GM12878 (cell line): ENCODE results near the gene TEX51. TPM values are rescaled to one million over a fixed set of nuclear protein-coding genes. Genes with fewer than 3 reads are reported as not detected.

Source experiments
- ATAC-seq: fragments of 200-7000 bp; cut with Tn5 transposase; 3 replicates; pipeline ENCODE4 v1.9.1; 2020; ENCODE audit warnings: mild to moderate bottlenecking, moderate library complexity
- BruUV-seq: library from RNA; stranded (reverse); fragments of 400-500 nt; replicated peaks from 2 replicates; lab custom pipeline; 2021; lab: Mats Ljungman, UMichigan
- CTCF ChIA-PET: fragments of 300-600 bp; sonication (Branson Sonifier 250); formaldehyde crosslinking; extraction: SDS; loops from one replicate; lab custom pipeline; 2021; ENCODE audit warnings: inconsistent platforms; lab: Yijun Ruan, JAX
- POLR2A ChIA-PET: fragments of 350-600 bp; formaldehyde crosslinking; extraction: SDS; loops from one replicate; lab custom pipeline; 2021; ENCODE audit warnings: inconsistent platforms; lab: Charles Lee
- RAD21 ChIA-PET: fragments of 300-600 bp; sonication (Branson Sonifier 250); formaldehyde crosslinking; loops from one replicate; lab custom pipeline; 2023; ENCODE audit warnings: antibody characterized with exemption; ENCODE audit not compliant: unreplicated experiment; lab: Charles Lee
- SMC1A ChIA-PET: fragments of 300-600 bp; sonication (Branson Sonifier 250); formaldehyde crosslinking; loops from one replicate; lab custom pipeline; 2023; ENCODE audit not compliant: unreplicated experiment, uncharacterized antibody; lab: Charles Lee
- DNase-seq: peaks from one replicate; pipeline ENCODE4 v3.0.0-alpha.2; 2011; ENCODE audit warnings: low read depth, low spot score
- FAIRE-seq: peaks from 3 replicates; lab custom pipeline; 2011; peaks lifted over from hg19 to GRCh38; lab: Jason Lieb, UNC
- H2AFZ ChIP-seq: 2 replicates; pipeline ENCODE4 v1.6.0; 2011; ENCODE audit warnings: low read depth, low read length, control low read depth; ENCODE audit not compliant: control insufficient read depth
- H3K27ac ChIP-seq: 2 replicates; pipeline ENCODE4 v1.5.1; 2011; ENCODE audit warnings: control low read depth; ENCODE audit not compliant: control insufficient read depth, insufficient read depth
- H3K27me3 ChIP-seq, 2 experiments: replicated peaks in 1 of 2; 2 replicates each; pipeline versions ENCODE4 v1.6.0 to v1.6.1; 2011; ENCODE audit warnings: low read length in 1 of 2; ENCODE audit not compliant: control insufficient read depth in 2 of 2, insufficient read depth in 2 of 2
- H3K36me3 ChIP-seq, 2 experiments: 2 replicates each; pipeline ENCODE4 v1.5.1; 2011; ENCODE audit warnings: low read length in 1 of 2; ENCODE audit not compliant: control insufficient read depth in 2 of 2, insufficient read depth in 2 of 2
- H3K4me1 ChIP-seq: 2 replicates; pipeline ENCODE4 v1.6.1; 2011; ENCODE audit warnings: mild to moderate bottlenecking, low read length, moderate library complexity, mixed read lengths; ENCODE audit not compliant: control insufficient read depth, insufficient read depth
- H3K4me2 ChIP-seq: 2 replicates; pipeline ENCODE4 v1.6.0; 2011; ENCODE audit warnings: control low read depth; ENCODE audit not compliant: control insufficient read depth, insufficient read depth
- H3K4me3 ChIP-seq: fragments of 200-600 bp; sonication (generic); 2 replicates; pipeline ENCODE4 v1.5.1; 2016
- H3K79me2 ChIP-seq: 2 replicates; pipeline ENCODE4 v1.6.0; 2011; ENCODE audit warnings: low read length; ENCODE audit not compliant: control insufficient read depth, insufficient read depth
- H3K9ac ChIP-seq: 2 replicates; pipeline ENCODE4 v1.8.0; 2011; ENCODE audit warnings: low read length, control low read depth, mixed read lengths; ENCODE audit not compliant: control insufficient read depth, insufficient read depth
- H3K9me3 ChIP-seq: replicated peaks from 3 replicates; pipeline ENCODE4 v1.5.1; 2011; ENCODE audit warnings: mild to moderate bottlenecking, low read length; ENCODE audit not compliant: control insufficient read depth, insufficient read depth
- H4K20me1 ChIP-seq: 2 replicates; pipeline ENCODE4 v1.6.0; 2011; ENCODE audit not compliant: control insufficient read depth, insufficient read depth
- CBFB ChIP-seq: IDR thresholded peaks from 2 replicates; pipeline ENCODE4 v1.6.1; 2016; ENCODE audit warnings: antibody characterized with exemption, low read depth
- CEBPB ChIP-seq, 2 experiments: fragments of 150-350 bp in 1 of 2; IDR thresholded peaks; 2 replicates each; pipeline ENCODE4 v1.6.1; 2012 to 2014; ENCODE audit warnings: low read depth in 2 of 2, low read length in 2 of 2, borderline replicate concordance in 1 of 2, inconsistent platforms in 1 of 2
- CREM ChIP-seq: IDR thresholded peaks from 2 replicates; pipeline ENCODE4 v1.6.1; 2014; ENCODE audit warnings: antibody characterized with exemption, low read depth
- FOXM1 ChIP-seq: IDR thresholded peaks from 2 replicates; pipeline ENCODE4 v1.6.1; 2012; ENCODE audit warnings: low read depth, mild to moderate bottlenecking, inconsistent platforms, low read length, moderate library complexity
- GABPA ChIP-seq: IDR thresholded peaks from 2 replicates; pipeline ENCODE4 v1.6.1; 2014; ENCODE audit warnings: antibody characterized with exemption, low read depth, mild to moderate bottlenecking, inconsistent platforms
- IKZF2 ChIP-seq, 2 experiments: fragments of 450-650 bp; IDR thresholded peaks; 2 replicates each; pipeline ENCODE4 v1.6.1; 2017; ENCODE audit warnings: mild to moderate bottlenecking in 2 of 2, moderate library complexity in 2 of 2
- NFIC ChIP-seq: IDR thresholded peaks from 2 replicates; pipeline ENCODE4 v1.6.1; 2012; ENCODE audit warnings: low read depth, mild to moderate bottlenecking, inconsistent platforms, low read length, moderate library complexity
- NFYB ChIP-seq: IDR thresholded peaks from 2 replicates; pipeline ENCODE4 v1.6.1; 2011; ENCODE audit warnings: low read depth, mild to moderate bottlenecking, low read length, improper control_type of control experiment, moderate library complexity; ENCODE audit not compliant: insufficient read depth
- POLR2AphosphoS5 ChIP-seq: IDR thresholded peaks from 2 replicates; pipeline ENCODE4 v1.6.1; 2011; ENCODE audit warnings: mild to moderate bottlenecking, low read length, inconsistent platforms
- RAD51 ChIP-seq: fragments of 450-650 bp; IDR thresholded peaks from 2 replicates; pipeline ENCODE4 v1.6.1; 2016; ENCODE audit warnings: moderate library complexity, mild to moderate bottlenecking, inconsistent platforms
- SKIL ChIP-seq: fragments of 450-650 bp; IDR thresholded peaks from 2 replicates; pipeline ENCODE4 v1.6.1; 2017; ENCODE audit warnings: mild to moderate bottlenecking, low read depth, inconsistent platforms; ENCODE audit not compliant: poor library complexity, severe bottlenecking
- TARDBP ChIP-seq: IDR thresholded peaks from 2 replicates; pipeline ENCODE4 v1.6.1; 2016; ENCODE audit warnings: borderline replicate concordance
- YBX1 ChIP-seq: fragments of 450-650 bp; IDR thresholded peaks from 2 replicates; pipeline ENCODE4 v1.6.1; 2016; ENCODE audit warnings: antibody characterized with exemption
- WGBS: methylation state at CpG from one replicate; pipeline ENCODE4 v1.1.6; 2016; ENCODE audit warnings: low lambda C conversion rate; ENCODE audit not compliant: insufficient replicate concordance, insufficient coverage; ENCODE audit errors: missing lambda C conversion rate; 5-methylcytosine and 5-hydroxymethylcytosine counted together
- in situ Hi-C: fragments of 300-500 bp; cut with MboI; formaldehyde crosslinking; loops from 9 replicates; pipeline ENCODE4 v1.14.3; 2018; ENCODE audit warnings: mixed read lengths
- intact Hi-C: fragments of 100-400 bp; cut with micrococcal nuclease; formaldehyde crosslinking; loops from one replicate; pipeline ENCODE4 v1.14.2; 2022; ENCODE audit not compliant: unreplicated experiment
- polyA plus RNA-seq, 11 experiments: library from polyadenylated mRNA; depleted of rRNA in 4 of 11; unstranded in 6 of 11; stranded (reverse) in 5 of 11; fragments of >200 nt; fragmentation: Nextera tagmentation in 4 of 11; fragmentation: Illumina TruSeq in 1 of 11; extraction: Ambion mirVana in 4 of 11; extraction: Trizol in 1 of 11; gene quantifications; 1 replicate in 1 of 11; 2 replicates in 10 of 11; pipeline versions ENCODE4 v1.2.1 to v1.2.3, GENCODE V29; 2011 to 2016; ENCODE audit warnings: inconsistent platforms in 2 of 11, missing spikeins in 2 of 11, low read depth in 1 of 11
- total RNA-seq, 4 experiments: library from RNA; depleted of rRNA in 3 of 4; stranded (reverse); fragments of >200 nt in 3 of 4; fragmentation: Illumina TruSeq in 1 of 4; extraction: Trizol in 1 of 4; gene quantifications; 2 replicates each; pipeline versions ENCODE4 v1.2.1 to v1.2.3, GENCODE V29; 2013 to 2021

Gene TEX51
- total and polyA plus RNA-seq, 10 of the 15 experiments (the other 5 are each of a cell fraction or from before 2014, with no cell fraction given), result not detected

- ChIA-PET SMC1A (no interaction called here), RAD21 (no interaction called here), POLR2A (no interaction called here), CTCF (interaction anchor here (1.4 kb wide), 1 partner anchor 29 kb away, joined by 3 read pairs; no protein-coding TSS in a partner anchor)
- Histone ChIP-seq H3K4me3 (no peak overlapping the region), H3K27me3 (no peaks in the 10 kb centered on the region), H3K36me3 (no peaks in the 10 kb centered on the region), H3K9me3 (no peaks in the 10 kb centered on the region; the same call in 1 of the 3 replicates), H3K4me1 (no peaks in the 10 kb centered on the region), H3K4me2 (no peak overlapping the region), H4K20me1 (no peaks in the 10 kb centered on the region), H3K27ac (no peak overlapping the region), H3K79me2 (no peaks in the 10 kb centered on the region), H3K9ac (no peak overlapping the region), H2AFZ (no peak overlapping the region)
- in situ Hi-C loops, result no loop called here
- 9% methylated on average over 5 of the region's 5 CpGs for WGBS
- DNase-seq (no peak), FAIRE-seq (no peak), ATAC-seq (no peak)
- intact Hi-C loops, result no loop called here
- TF ChIP-seq GABPA (no peak), FOXM1 (no peak)
- no TSS peak for BruUV-seq
These were observed 43.9 kb downstream of the TEX51 start for GRCh38 chr2:126942427-126943203.

- H3K79me2 ChIP-seq, result no peaks in the 10 kb centered on the region
- H4K20me1 ChIP-seq, result no peaks in the 10 kb centered on the region
- no peak overlapping the region for H2AFZ ChIP-seq
- DNase-seq (no peak), FAIRE-seq (no peak), ATAC-seq (no peak)
- H3K27me3 ChIP-seq, result no peaks in the 10 kb centered on the region
- H3K9ac ChIP-seq, result no peak overlapping the region
- ChIA-PET RAD21 (no interaction called here), POLR2A (no interaction called here), CTCF (no interaction called here), SMC1A (no interaction called here)
- WGBS, result 55% methylated on average over 4 of the region's 4 CpGs
- H3K36me3 ChIP-seq, result no peaks in the 10 kb centered on the region
- no peak overlapping the region for H3K4me2 ChIP-seq
- no peak overlapping the region for H3K27ac ChIP-seq
- intact Hi-C loops, result no loop called here
- no peak overlapping the region for H3K4me3 ChIP-seq
- no peaks in the 10 kb centered on the region for H3K4me1 ChIP-seq
- H3K9me3 ChIP-seq, result no peaks in the 10 kb centered on the region; the same call in 1 of the 3 replicates
- in situ Hi-C loops, result no loop called here
- TF ChIP-seq CREM, result no peak
- TF ChIP-seq YBX1, result no peak
- no peak for TF ChIP-seq CBFB
- no peak for TF ChIP-seq IKZF2 (IDR thresholded peaks at IDR 0.05)
- TF ChIP-seq NFYB, result no peak
- TF ChIP-seq CEBPB (IDR thresholded peaks at IDR 0.05; ENCODE audit: borderline replicate concordance in 1 of 2, low read depth in 2 of 2, low read length in 2 of 2), result no peak
- TF ChIP-seq POLR2AphosphoS5, result no peak
- TF ChIP-seq SKIL, result no peak
- no peak for TF ChIP-seq NFIC
- no peak for TF ChIP-seq RAD51
- TF ChIP-seq GABPA, result no peak
- no peak for TF ChIP-seq TARDBP
- BruUV-seq, result no TSS peak
These were observed 45.1 kb downstream of the TEX51 start for GRCh38 chr2:126943612-126944348.
